HUES64 (cell line): ENCODE data around the gene TTLL12.

Experiments
- H3K27ac ChIP-seq: 2 replicates; pipeline ENCODE4 v1.7.0; 2013; ENCODE audit warnings: low read depth, low read length, inconsistent platforms
- H3K27me3 ChIP-seq: 2 replicates; pipeline ENCODE4 v1.6.1; 2013; ENCODE audit warnings: mild to moderate bottlenecking, low read length; ENCODE audit not compliant: insufficient read depth
- H3K36me3 ChIP-seq: 2 replicates; pipeline ENCODE4 v1.6.1; 2013; ENCODE audit warnings: mild to moderate bottlenecking, low read length; ENCODE audit not compliant: insufficient read depth
- H3K4me1 ChIP-seq: 2 replicates; pipeline ENCODE4 v1.6.1; 2013; ENCODE audit warnings: mild to moderate bottlenecking, low read length, moderate library complexity; ENCODE audit not compliant: insufficient read depth
- H3K4me3 ChIP-seq: 2 replicates; pipeline ENCODE4 v1.5.1; 2013; ENCODE audit warnings: mild to moderate bottlenecking, low read length, moderate library complexity
- H3K9ac ChIP-seq: 2 replicates; pipeline ENCODE4 v1.6.1; 2013; ENCODE audit warnings: mild to moderate bottlenecking, low read depth, low read length
- H3K9me3 ChIP-seq: 2 replicates; pipeline ENCODE4 v1.6.1; 2013; ENCODE audit warnings: low read depth, low read length; ENCODE audit not compliant: insufficient read depth
- WGBS: fragments of 150-250, 120-280 bp; methylation state at CpG from one replicate; pipeline ENCODE4 v1.1.7; 2013; ENCODE audit warnings: missing lambda C conversion rate; 5-methylcytosine and 5-hydroxymethylcytosine counted together

The TTLL12 gene

DNA sequence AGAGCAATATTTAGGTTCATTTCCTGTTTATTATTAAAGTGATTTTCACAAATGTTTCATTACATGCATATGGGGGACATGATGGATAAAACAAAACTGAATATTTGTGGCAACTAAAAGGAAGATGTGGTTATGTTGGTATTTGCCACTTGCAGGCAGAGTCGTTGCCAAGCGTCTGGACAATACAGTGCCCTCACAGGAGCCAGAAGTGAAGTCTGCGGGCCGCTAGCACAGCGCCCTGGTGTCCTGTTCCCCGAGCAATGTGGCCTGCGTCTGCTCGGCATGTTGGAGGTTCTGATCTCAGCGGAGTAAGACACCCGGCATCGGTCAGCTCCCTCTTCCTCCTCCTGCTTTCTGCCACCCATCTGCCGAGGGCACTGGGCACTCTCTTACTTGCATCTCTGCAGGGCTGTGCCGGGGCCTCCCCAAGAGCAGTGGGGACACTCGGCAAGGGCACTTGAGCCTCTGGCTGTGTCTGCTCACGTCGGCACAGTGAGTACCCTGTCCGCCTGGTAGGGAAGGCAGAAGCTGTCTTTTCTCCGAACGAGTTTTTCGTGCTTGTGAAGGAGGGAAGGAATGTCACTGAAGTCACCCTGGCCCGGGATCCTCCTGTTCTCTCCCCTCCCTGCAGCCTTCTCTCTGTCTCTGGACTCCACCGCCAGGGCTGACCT lies 10.5 kb upstream of the TTLL12 start:
- H3K36me3 ChIP-seq, result no peaks in the 10 kb centered on the region
- no peaks in the 10 kb centered on the region for H3K9me3 ChIP-seq
- H3K27ac ChIP-seq, result no peak overlapping the region
- 84% methylated on average over 22 of the region's 22 CpGs for WGBS
- no peaks in the 10 kb centered on the region for H3K4me1 ChIP-seq
- H3K4me3 ChIP-seq, result no peak overlapping the region
- no peak overlapping the region for H3K9ac ChIP-seq
- H3K27me3 ChIP-seq, result no peaks in the 10 kb centered on the region

- H3K9ac ChIP-seq, result no peak overlapping the region
- no peaks in the 10 kb centered on the region for H3K4me1 ChIP-seq
- no peak overlapping the region for H3K4me3 ChIP-seq
- H3K9me3 ChIP-seq, result no peaks in the 10 kb centered on the region
- no peak overlapping the region for H3K27ac ChIP-seq
- no peaks in the 10 kb centered on the region for H3K27me3 ChIP-seq
- no peaks in the 10 kb centered on the region for H3K36me3 ChIP-seq
These were observed 4.9 kb upstream of the TTLL12 start for GRCh38 chr22:43191831-43192230.

DNA sequence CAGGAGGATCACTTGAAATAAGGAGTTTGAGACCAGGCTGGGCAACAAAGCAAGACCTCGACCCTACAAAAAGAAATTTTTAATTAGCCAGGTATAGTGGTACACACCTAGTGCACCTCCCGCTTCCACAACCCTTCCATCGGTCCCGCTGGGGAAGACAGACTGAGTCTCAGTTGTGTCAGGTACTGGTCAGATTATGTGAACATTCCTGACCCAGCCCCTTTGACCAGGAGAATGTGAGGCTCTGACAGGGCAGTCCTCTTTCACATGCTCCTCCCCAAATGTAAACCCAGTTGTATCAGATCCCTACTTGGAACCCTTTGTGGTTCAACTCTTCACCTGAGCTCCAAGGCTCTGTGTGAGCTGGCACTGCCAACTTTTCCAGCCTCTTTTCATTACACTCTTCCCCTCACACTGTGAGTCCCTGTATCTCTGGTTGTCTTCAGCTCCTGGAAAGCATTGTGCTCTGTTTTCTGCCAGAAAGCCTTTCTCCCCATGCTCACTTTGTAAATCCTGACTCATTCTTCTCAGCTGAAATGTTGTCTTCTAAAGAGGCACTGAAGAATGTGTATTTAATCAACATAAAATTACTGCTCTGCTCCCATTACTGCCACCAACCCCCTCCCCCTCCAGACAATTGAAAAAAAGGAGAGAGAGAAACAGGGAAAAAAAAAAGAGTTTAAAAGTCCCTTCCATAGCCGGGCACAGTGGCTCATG lies 2.1 kb upstream of the TTLL12 start:
- H3K27ac ChIP-seq, result no peak overlapping the region
- no peaks in the 10 kb centered on the region for H3K27me3 ChIP-seq
- peaks cover 6% of the 10 kb centered on the region; the same call in 1 of the 2 replicates for H3K36me3 ChIP-seq
- H3K9me3 ChIP-seq, result no peaks in the 10 kb centered on the region
- no peak overlapping the region for H3K4me3 ChIP-seq
- peaks cover 13% of the 10 kb centered on the region for H3K4me1 ChIP-seq
- WGBS, result 89% methylated on average over 5 of the region's 5 CpGs
- no peak overlapping the region for H3K9ac ChIP-seq

DNA sequence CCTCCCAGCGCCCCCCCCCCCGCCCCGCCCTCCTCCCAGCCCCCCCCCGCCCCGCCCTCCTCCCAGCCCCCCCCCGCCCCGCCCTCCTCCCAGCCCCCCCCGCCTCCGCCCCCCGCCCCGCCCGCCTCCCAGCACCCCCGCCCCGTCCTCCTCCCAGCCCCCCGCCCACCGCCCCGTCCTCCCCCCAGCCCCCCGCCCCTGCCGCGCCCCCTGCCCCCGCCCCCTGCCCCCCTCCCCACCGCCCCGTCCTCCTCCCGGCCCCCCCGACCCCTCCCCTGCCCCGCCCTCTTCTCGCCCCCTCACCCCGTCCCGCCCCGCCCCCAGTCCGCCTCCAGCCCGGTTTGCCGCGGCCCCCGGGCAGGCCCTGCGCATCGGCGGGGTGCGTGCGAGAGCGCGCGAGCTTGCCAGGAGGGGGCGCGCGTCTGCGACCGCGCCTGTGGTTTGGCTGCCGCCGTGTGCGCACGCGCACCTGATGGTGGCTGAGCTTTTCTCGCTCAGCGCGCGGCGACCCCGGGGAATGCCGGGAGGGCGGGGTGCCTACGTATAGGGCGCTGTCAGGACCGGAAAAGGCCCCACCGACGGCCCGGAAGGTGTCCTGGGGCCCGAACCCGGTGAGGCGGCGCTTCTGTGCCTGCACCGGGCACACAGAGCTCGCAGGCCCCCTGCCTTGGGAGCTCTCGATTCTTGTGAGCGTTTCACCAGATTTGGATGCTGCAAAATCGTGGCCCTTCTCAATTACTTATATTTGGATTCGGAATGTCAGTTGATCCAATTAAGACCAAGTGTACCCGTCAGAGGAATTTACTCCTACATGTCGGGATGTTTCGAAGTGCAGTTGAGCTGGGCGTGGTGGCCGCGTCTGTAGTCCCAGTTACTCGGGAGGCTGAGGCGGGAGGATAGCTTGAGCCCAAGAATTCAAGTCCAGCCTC lies 501 bp upstream of the TTLL12 start:
- no peaks in the 10 kb centered on the region for H3K9me3 ChIP-seq
- peak overlapping the region; percentile 64 for H3K9ac ChIP-seq
- no peaks in the 10 kb centered on the region for H3K27me3 ChIP-seq
- peak overlapping the region; percentile 83 for H3K27ac ChIP-seq
- peaks cover 13% of the 10 kb centered on the region for H3K4me1 ChIP-seq
- WGBS, result 13% methylated on average over 56 of the region's 86 CpGs
- peak overlapping the region; percentile 51 for H3K4me3 ChIP-seq
- peaks cover 14% of the 10 kb centered on the region for H3K36me3 ChIP-seq

GRCh38 chr22:43185860-43186261 lies 1.1 kb downstream of the TTLL12 start:
- peak overlapping the region; percentile 91 for H3K9ac ChIP-seq
- H3K27me3 ChIP-seq, result no peaks in the 10 kb centered on the region
- peak overlapping the region; percentile 83 for H3K4me3 ChIP-seq
- H3K36me3 ChIP-seq, result peaks cover 30% of the 10 kb centered on the region
- no peak overlapping the region for H3K27ac ChIP-seq
- peaks cover 13% of the 10 kb centered on the region for H3K4me1 ChIP-seq
- no peaks in the 10 kb centered on the region for H3K9me3 ChIP-seq
- whole genome bisulfite sequencing, result 25% methylated on average over 11 of the region's 12 CpGs

GRCh38 chr22:43183496-43184277 lies 3.2 kb downstream of the TTLL12 start:
- H3K9me3 ChIP-seq, result no peaks in the 10 kb centered on the region
- no peak overlapping the region for H3K9ac ChIP-seq
- 90% methylated on average over 12 of the region's 12 CpGs for WGBS
- no peak overlapping the region for H3K4me3 ChIP-seq
- no peaks in the 10 kb centered on the region for H3K27me3 ChIP-seq
- peaks cover 52% of the 10 kb centered on the region for H3K36me3 ChIP-seq
- H3K27ac ChIP-seq, result no peak overlapping the region
- peaks cover 13% of the 10 kb centered on the region for H3K4me1 ChIP-seq

GRCh38 chr22:43182726-43183125 lies 4.2 kb downstream of the TTLL12 start:
- H3K4me3 ChIP-seq, result no peak overlapping the region
- H3K36me3 ChIP-seq, result peaks cover 57% of the 10 kb centered on the region
- H3K9ac ChIP-seq, result no peak overlapping the region
- WGBS, result 97% methylated on average over 17 of the region's 17 CpGs
- H3K4me1 ChIP-seq, result peaks cover 13% of the 10 kb centered on the region
- H3K27me3 ChIP-seq, result no peaks in the 10 kb centered on the region
- H3K9me3 ChIP-seq, result no peaks in the 10 kb centered on the region
- no peak overlapping the region for H3K27ac ChIP-seq

- H3K9ac ChIP-seq, result no peak overlapping the region
- H3K4me1 ChIP-seq, result peaks cover 13% of the 10 kb centered on the region
- 97% methylated on average over 10 of the region's 10 CpGs for WGBS
These were observed 4.8 kb downstream of the TTLL12 start for GRCh38 chr22:43182118-43182517.

GRCh38 chr22:43181321-43182076 lies 5.4 kb downstream of the TTLL12 start:
- WGBS, result 95% methylated on average over 13 of the region's 13 CpGs
- Histone ChIP-seq H3K36me3 (peaks cover 67% of the 10 kb centered on the region), H3K27ac (no peak overlapping the region), H3K9ac (no peak overlapping the region), H3K9me3 (no peaks in the 10 kb centered on the region), H3K27me3 (no peaks in the 10 kb centered on the region), H3K4me1 (peaks cover 13% of the 10 kb centered on the region), H3K4me3 (no peak overlapping the region)

More at GRCh38 chr22:43182118-43182517, 4.8 kb downstream of the TTLL12 start:
- no peak overlapping the region for H3K27ac ChIP-seq
- no peak overlapping the region for H3K4me3 ChIP-seq
- no peaks in the 10 kb centered on the region for H3K9me3 ChIP-seq
- peaks cover 62% of the 10 kb centered on the region for H3K36me3 ChIP-seq
- H3K27me3 ChIP-seq, result no peaks in the 10 kb centered on the region

DNA sequence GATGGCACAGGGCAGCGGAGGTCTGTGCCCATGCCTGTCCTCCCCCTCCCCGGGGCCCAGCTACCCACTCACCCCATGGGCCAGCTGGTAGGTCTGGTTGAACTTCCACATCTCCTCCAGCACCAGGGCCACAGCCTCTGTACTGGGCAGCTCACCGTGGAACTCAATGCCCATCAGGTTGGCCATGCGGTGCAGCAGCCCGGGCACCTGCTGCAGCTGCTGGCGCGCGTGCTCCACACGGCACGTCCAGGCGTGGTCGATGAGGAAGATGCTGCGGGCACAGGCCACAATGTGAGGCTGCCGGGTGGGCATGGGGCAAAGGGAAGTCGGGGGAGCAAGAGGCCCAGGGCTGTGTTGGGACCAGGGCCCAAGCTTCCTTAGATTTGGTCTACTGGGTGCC lies 6.3 kb downstream of the TTLL12 start:
- peaks cover 76% of the 10 kb centered on the region for H3K36me3 ChIP-seq
- WGBS, result 96% methylated on average over 15 of the region's 15 CpGs
- no peak overlapping the region for H3K9ac ChIP-seq
- no peaks in the 10 kb centered on the region for H3K27me3 ChIP-seq
- no peak overlapping the region for H3K4me3 ChIP-seq
- H3K9me3 ChIP-seq, result no peaks in the 10 kb centered on the region
- no peak overlapping the region for H3K27ac ChIP-seq
- H3K4me1 ChIP-seq, result peaks cover 11% of the 10 kb centered on the region
